MCF 10A (cell line): ENCODE results near the gene QSOX1. TPM values are rescaled to one million over a fixed set of nuclear protein-coding genes. Genes with fewer than 3 reads are reported as not detected.

Experiments
- BruUV-seq: library from RNA; stranded (reverse); fragments of 400-500 nt; replicated peaks from 2 replicates; lab custom pipeline; 2021; lab: Mats Ljungman, UMichigan
- CTCF ChIA-PET: fragments of 300-600 bp; sonication (Branson Sonifier 250); formaldehyde crosslinking; extraction: SDS; loops from one replicate; lab custom pipeline; 2021; ENCODE audit warnings: antibody characterized with exemption, inconsistent platforms; lab: Yijun Ruan, JAX
- POLR2A ChIA-PET: fragments of 300-600, 350-650 bp; sonication (Branson Sonifier 250); formaldehyde crosslinking; extraction: SDS; loops from one replicate; lab custom pipeline; 2020; ENCODE audit warnings: antibody characterized with exemption, inconsistent platforms; lab: Yijun Ruan, JAX
- DNase-seq: peaks from one replicate; pipeline ENCODE4 v3.0.0-alpha.2; 2018; ENCODE audit not compliant: unreplicated experiment
- H3K27ac Mint-ChIP-seq: one replicate; pipeline ENCODE4 v1.8.0; 2022; ENCODE audit warnings: mild to moderate bottlenecking, low read depth, mixed read lengths; ENCODE audit not compliant: unreplicated experiment
- H3K27me3 Mint-ChIP-seq: one replicate; pipeline ENCODE4 v1.8.0; 2022; ENCODE audit warnings: mixed read lengths; ENCODE audit not compliant: insufficient read depth, unreplicated experiment
- H3K36me3 Mint-ChIP-seq: one replicate; pipeline ENCODE4 v1.8.0; 2022; ENCODE audit warnings: mild to moderate bottlenecking, moderate library complexity, mixed read lengths; ENCODE audit not compliant: insufficient read depth, unreplicated experiment
- H3K4me1 Mint-ChIP-seq: one replicate; pipeline ENCODE4 v1.8.0; 2022; ENCODE audit warnings: mixed read lengths; ENCODE audit not compliant: insufficient read depth, unreplicated experiment
- H3K4me3 Mint-ChIP-seq: one replicate; pipeline ENCODE4 v1.8.0; 2022; ENCODE audit warnings: mild to moderate bottlenecking, moderate library complexity, mixed read lengths; ENCODE audit not compliant: unreplicated experiment
- H3K9me3 Mint-ChIP-seq: one replicate; pipeline ENCODE4 v1.8.0; 2022; ENCODE audit warnings: mixed read lengths; ENCODE audit not compliant: unreplicated experiment
- intact Hi-C: fragments of 100-400 bp; cut with micrococcal nuclease; formaldehyde crosslinking; loops from 2 replicates; pipeline ENCODE4 v1.14.1; 2022
- total RNA-seq: library from RNA; stranded (reverse); gene quantifications from 2 replicates; pipeline ENCODE4 v1.2.3, GENCODE V29; 2022
- TF ChIP-seq, protein P1 (sequence below): fragments of 200-600 bp; IDR thresholded peaks from one replicate; pipeline ENCODE4 v1.8.0; 2022; ENCODE audit warnings: antibody characterized with exemption, mild to moderate bottlenecking; ENCODE audit not compliant: unreplicated experiment

The QSOX1 gene
- total RNA-seq, 1 experiment from 2014 or later, result 309 TPM

DNA sequence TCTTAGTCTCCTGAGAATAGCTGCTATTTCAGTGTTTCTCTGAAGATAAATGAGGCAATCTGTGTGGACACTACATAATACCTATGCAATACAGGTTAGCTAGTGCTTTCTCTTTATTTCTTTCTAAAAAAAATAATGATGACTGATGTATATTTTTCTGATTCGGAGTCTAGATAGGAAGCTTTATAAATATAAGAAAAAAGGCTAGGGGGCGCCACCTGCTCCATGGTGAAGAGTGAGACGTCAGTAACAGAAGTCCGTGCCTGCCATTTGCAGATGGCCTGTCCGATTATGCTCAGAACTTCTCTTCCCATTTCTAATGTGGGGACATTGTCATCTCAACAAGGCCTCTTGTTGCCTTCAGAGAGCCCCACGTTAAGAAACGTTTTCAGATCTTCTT, 26.4 kb downstream of the QSOX1 start:
- TF ChIP-seq, protein P1, sequence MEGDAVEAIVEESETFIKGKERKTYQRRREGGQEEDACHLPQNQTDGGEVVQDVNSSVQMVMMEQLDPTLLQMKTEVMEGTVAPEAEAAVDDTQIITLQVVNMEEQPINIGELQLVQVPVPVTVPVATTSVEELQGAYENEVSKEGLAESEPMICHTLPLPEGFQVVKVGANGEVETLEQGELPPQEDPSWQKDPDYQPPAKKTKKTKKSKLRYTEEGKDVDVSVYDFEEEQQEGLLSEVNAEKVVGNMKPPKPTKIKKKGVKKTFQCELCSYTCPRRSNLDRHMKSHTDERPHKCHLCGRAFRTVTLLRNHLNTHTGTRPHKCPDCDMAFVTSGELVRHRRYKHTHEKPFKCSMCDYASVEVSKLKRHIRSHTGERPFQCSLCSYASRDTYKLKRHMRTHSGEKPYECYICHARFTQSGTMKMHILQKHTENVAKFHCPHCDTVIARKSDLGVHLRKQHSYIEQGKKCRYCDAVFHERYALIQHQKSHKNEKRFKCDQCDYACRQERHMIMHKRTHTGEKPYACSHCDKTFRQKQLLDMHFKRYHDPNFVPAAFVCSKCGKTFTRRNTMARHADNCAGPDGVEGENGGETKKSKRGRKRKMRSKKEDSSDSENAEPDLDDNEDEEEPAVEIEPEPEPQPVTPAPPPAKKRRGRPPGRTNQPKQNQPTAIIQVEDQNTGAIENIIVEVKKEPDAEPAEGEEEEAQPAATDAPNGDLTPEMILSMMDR, result peak; percentile 45
- BruUV-seq, result no TSS peak
- DNase-seq, result peak; percentile 31
- Mint-ChIP-seq H3K27me3 (no peaks in the 10 kb centered on the region), H3K4me3 (no peak overlapping the region), H3K36me3 (peaks cover 37% of the 10 kb centered on the region), H3K9me3 (no peaks in the 10 kb centered on the region), H3K27ac (no peak overlapping the region), H3K4me1 (peaks cover 5% of the 10 kb centered on the region)
- ChIA-PET CTCF (interaction anchor here (0.6 to 8.9 kb wide), 27 partner anchors 10 to 367 kb away, joined by 3 to 174 read pairs (median 4); no protein-coding TSS in a partner anchor), POLR2A (interaction anchor here (0.6 to 1.0 kb wide), 3 partner anchors 87 to 305 kb away, joined by 3 read pairs; no protein-coding TSS in a partner anchor)
- intact Hi-C loops, result no loop called here

DNA sequence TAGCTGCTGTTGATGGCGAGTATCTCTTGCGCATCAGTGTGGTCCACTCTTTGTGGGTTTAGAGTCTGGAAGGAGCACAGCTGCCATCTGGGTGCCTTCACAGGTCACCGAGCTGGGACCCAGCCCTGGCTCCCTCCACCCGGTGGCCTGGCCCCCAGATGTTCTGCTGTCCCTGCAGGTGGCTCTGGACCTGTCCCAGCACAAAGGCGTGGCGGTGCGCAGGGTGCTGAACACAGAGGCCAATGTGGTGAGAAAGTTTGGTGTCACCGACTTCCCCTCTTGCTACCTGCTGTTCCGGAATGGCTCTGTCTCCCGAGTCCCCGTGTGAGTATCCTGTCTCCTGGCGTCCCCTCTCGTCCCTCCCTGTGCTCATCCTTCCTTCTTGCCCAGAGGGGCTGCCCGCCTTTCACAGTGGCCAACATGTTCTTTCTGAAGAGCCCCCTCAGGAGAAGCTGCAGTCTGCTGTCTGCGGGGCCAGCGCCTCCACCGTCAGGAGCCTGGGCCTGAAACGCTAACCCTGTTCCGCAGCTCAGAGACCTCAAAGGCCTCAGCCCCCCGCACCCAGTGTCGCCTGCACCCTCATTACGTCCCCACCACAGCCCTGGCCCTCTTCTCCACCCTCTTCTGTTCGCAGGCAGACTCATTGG, 27.4 kb downstream of the QSOX1 start:
- no peaks in the 10 kb centered on the region for H3K27me3 Mint-ChIP-seq
- peaks cover 42% of the 10 kb centered on the region for H3K36me3 Mint-ChIP-seq
- H3K4me3 Mint-ChIP-seq, result no peak overlapping the region
- intact Hi-C loops, result no loop called here
- TF ChIP-seq, protein P1, result no peak
- no peaks in the 10 kb centered on the region for H3K9me3 Mint-ChIP-seq
- H3K4me1 Mint-ChIP-seq, result peaks cover 5% of the 10 kb centered on the region
- BruUV-seq, result no TSS peak
- no peak for DNase-seq
- POLR2A ChIA-PET, result no interaction called here
- CTCF ChIA-PET, result interaction anchor here (0.5 to 8.9 kb wide), 8 partner anchors 9 to 234 kb away, joined by 3 to 174 read pairs (median 11); no protein-coding TSS in a partner anchor
- no peak overlapping the region for H3K27ac Mint-ChIP-seq

DNA sequence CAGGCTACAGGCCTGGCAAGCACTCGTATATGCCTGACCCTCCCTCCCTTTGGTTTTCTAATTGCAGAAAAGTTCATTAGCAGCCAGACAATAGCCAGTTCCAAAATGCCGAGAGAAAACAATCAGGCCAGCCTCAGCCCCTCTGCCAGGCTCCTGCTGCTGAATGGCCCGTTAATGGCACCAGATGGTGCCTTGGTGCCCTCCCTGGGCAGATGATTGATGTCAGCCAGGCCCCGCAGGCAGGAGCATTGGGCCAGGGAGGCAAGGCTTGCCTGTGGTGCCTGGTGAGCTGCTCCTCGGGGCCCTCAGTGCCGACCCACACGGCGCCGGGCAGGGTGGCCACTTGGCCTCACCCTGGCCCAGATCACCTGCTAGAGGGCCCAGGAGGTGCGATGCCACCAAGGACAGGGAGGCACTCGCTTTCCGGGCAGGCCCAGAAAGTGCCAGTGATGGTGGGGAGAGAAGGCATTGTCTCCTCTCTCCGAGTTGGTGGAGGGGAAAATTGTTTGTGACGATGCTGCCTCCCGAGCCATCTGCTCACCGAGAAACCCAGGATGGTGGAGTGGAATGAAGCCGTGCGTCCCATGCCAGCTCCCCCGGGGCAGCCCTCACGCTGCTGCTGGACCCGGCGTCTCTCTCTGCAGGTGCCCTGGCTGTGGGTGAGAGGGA, 28.1 kb downstream of the QSOX1 start:
- TF ChIP-seq, protein P1, result no peak
- no peaks in the 10 kb centered on the region for H3K9me3 Mint-ChIP-seq
- BruUV-seq, result no TSS peak
- CTCF ChIA-PET, result interaction anchor here (0.6 to 8.9 kb wide), 4 partner anchors 16 to 300 kb away, joined by 3 to 174 read pairs (median 16); no protein-coding TSS in a partner anchor
- no peak for DNase-seq
- intact Hi-C loops, result no loop called here
- no peaks in the 10 kb centered on the region for H3K27me3 Mint-ChIP-seq
- no peak overlapping the region for H3K27ac Mint-ChIP-seq
- POLR2A ChIA-PET, result no interaction called here
- H3K36me3 Mint-ChIP-seq, result peaks cover 45% of the 10 kb centered on the region
- H3K4me1 Mint-ChIP-seq, result peaks cover 5% of the 10 kb centered on the region
- H3K4me3 Mint-ChIP-seq, result no peak overlapping the region

DNA sequence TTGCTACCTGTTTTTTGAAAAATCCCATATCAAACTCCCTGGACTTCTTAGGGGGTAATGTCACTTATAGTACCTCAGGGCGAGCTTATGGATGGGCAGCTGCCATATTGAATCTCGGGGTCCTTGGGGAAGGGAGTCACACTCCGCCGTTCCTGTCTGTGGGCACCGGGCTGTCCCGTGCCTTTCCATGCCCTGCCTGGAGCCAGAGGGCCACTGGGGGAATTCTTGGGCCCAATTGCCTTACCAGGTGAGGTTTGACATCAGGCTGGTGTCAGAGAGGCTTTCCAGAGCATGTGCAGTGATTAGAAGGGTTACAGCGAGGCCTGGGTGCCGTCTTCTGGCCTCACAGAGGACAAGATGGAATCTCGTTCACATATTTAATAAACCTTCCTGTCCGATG, 28.8 kb downstream of the QSOX1 start:
- Mint-ChIP-seq H3K27me3 (no peaks in the 10 kb centered on the region), H3K4me1 (peaks cover 5% of the 10 kb centered on the region), H3K36me3 (peaks cover 52% of the 10 kb centered on the region), H3K9me3 (no peaks in the 10 kb centered on the region), H3K4me3 (no peak overlapping the region), H3K27ac (peak overlapping the region; percentile 2)
- DNase-seq, result no peak
- no TSS peak for BruUV-seq
- TF ChIP-seq, protein P1, result no peak
- intact Hi-C loops, result no loop called here
- POLR2A ChIA-PET, result interaction anchor here (0.6 to 1.2 kb wide), 2 partner anchors 60 to 262 kb away, joined by 3 read pairs; no protein-coding TSS in a partner anchor
- CTCF ChIA-PET, result interaction anchor here (1.1 to 8.9 kb wide), 4 partner anchors 16 to 299 kb away, joined by 3 to 174 read pairs (median 16); no protein-coding TSS in a partner anchor
